ENCODE results near the gene TMEM156. TPM values are rescaled to one million over a fixed set of nuclear protein-coding genes. Genes with fewer than 3 reads are reported as not detected.

Gene TMEM156
- total and polyA plus RNA-seq, 2 experiments from 2014 or later: not detected

DNA sequence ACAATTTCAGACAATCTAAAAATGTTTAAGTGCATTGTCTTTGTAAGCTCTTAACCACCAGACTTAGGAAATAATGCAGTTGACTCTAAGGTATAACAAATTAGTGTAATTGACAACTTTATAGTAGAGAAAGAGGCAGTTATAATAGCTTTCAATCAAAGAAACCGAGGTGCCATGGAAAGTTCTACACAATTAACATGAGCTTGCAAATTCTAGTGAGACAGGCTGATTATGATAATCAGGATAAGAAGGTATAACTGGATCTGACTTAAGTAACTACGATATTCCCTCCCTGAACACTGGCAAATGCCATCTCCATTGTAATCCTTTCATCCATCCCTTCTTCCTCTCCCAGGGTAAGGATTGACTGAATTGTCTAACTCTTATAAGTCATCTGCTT lies 18.4 kb upstream of the TMEM156 start:
- H3K27ac Mint-ChIP-seq: no peak overlapping the region
- Histone ChIP-seq H3K36me3 (ENCODE audit: insufficient read depth) (no peaks in the 10 kb centered on the region), H3K9me2 (ENCODE audit: insufficient read depth) (no peaks in the 10 kb centered on the region), H3F3A (replicated peaks; ENCODE audit: low read depth) (no peaks in the 10 kb centered on the region), H3K4me2 (no peak overlapping the region), H3K79me2 (replicated peaks; ENCODE audit: insufficient read depth) (peaks cover 54% of the 10 kb centered on the region), H3K27me3 (ENCODE audit: insufficient read depth) (no peaks in the 10 kb centered on the region), H2AFZ (no peak overlapping the region), H3K4me3 (no peak overlapping the region), H3K4me1 (ENCODE audit: insufficient read depth) (peaks cover 16% of the 10 kb centered on the region), H4K20me1 (replicated peaks; ENCODE audit: insufficient read depth) (0 out of 2 replicates have a peak, but pooled peaks cover 4% of the 10 kb centered on the region), H3K27ac (ENCODE audit: low read depth) (no peak overlapping the region)
- no peak for DNase-seq (ENCODE audit: low spot score)
- ATAC-seq: no peak
- no peaks in the 10 kb centered on the region for H3K9me3 Mint-ChIP-seq
- TF ChIP-seq JUNB (IDR thresholded peaks at IDR 0.05; ENCODE audit: unreplicated experiment) (no peak), ZNF114 (CRISPR knock-in tag; IDR thresholded peaks at IDR 0.05) (no peak), CREB1 (CRISPR knock-in tag; IDR thresholded peaks at IDR 0.05; ENCODE audit: low read depth) (no peak), ETS1 (IDR thresholded peaks at IDR 0.05) (no peak)
- H3K36me3 Mint-ChIP-seq (ENCODE audit: low read depth): no peaks in the 10 kb centered on the region
- no peaks in the 10 kb centered on the region for H3K27me3 Mint-ChIP-seq (ENCODE audit: insufficient read depth, low read depth, poor library complexity)
- H3K4me3 Mint-ChIP-seq: no peak overlapping the region
- peaks cover 21% of the 10 kb centered on the region for H3K4me1 Mint-ChIP-seq

- no peak overlapping the region for H3K27ac ChIP-seq (ENCODE audit: low read depth)
- peaks cover 41% of the 10 kb centered on the region for H3K79me2 ChIP-seq (replicated peaks; ENCODE audit: insufficient read depth)
- H3K36me3 ChIP-seq (ENCODE audit: insufficient read depth): no peaks in the 10 kb centered on the region
- no peak overlapping the region for H3K4me2 ChIP-seq
- no peak overlapping the region for H2AFZ ChIP-seq
- no peaks in the 10 kb centered on the region for H3F3A ChIP-seq (replicated peaks; ENCODE audit: low read depth)
- Mint-ChIP-seq H3K36me3 (ENCODE audit: low read depth) (no peaks in the 10 kb centered on the region; the same call in 2 of the 3 replicates), H3K27ac (no peak overlapping the region), H3K27me3 (ENCODE audit: insufficient read depth, low read depth, poor library complexity) (peaks cover 5% of the 10 kb centered on the region), H3K4me3 (no peak overlapping the region), H3K9me3 (no peaks in the 10 kb centered on the region), H3K4me1 (peaks cover 22% of the 10 kb centered on the region)
- no peak overlapping the region for H3K4me3 ChIP-seq
- 0 out of 2 replicates have a peak, but pooled peaks cover 4% of the 10 kb centered on the region for H4K20me1 ChIP-seq (replicated peaks; ENCODE audit: insufficient read depth)
- DNase-seq (ENCODE audit: low spot score): no peak
- H3K27me3 ChIP-seq (ENCODE audit: insufficient read depth): no peaks in the 10 kb centered on the region
- H3K9me2 ChIP-seq (ENCODE audit: insufficient read depth): no peaks in the 10 kb centered on the region
- peaks cover 24% of the 10 kb centered on the region for H3K4me1 ChIP-seq (ENCODE audit: insufficient read depth)
- ATAC-seq: no peak
- no peak for TF ChIP-seq EZH2 (IDR thresholded peaks at IDR 0.05; ENCODE audit: low read depth, unreplicated experiment)
- TF ChIP-seq STAT1 (IDR thresholded peaks at IDR 0.05; ENCODE audit: unreplicated experiment): no peak
- TF ChIP-seq, protein P1, sequence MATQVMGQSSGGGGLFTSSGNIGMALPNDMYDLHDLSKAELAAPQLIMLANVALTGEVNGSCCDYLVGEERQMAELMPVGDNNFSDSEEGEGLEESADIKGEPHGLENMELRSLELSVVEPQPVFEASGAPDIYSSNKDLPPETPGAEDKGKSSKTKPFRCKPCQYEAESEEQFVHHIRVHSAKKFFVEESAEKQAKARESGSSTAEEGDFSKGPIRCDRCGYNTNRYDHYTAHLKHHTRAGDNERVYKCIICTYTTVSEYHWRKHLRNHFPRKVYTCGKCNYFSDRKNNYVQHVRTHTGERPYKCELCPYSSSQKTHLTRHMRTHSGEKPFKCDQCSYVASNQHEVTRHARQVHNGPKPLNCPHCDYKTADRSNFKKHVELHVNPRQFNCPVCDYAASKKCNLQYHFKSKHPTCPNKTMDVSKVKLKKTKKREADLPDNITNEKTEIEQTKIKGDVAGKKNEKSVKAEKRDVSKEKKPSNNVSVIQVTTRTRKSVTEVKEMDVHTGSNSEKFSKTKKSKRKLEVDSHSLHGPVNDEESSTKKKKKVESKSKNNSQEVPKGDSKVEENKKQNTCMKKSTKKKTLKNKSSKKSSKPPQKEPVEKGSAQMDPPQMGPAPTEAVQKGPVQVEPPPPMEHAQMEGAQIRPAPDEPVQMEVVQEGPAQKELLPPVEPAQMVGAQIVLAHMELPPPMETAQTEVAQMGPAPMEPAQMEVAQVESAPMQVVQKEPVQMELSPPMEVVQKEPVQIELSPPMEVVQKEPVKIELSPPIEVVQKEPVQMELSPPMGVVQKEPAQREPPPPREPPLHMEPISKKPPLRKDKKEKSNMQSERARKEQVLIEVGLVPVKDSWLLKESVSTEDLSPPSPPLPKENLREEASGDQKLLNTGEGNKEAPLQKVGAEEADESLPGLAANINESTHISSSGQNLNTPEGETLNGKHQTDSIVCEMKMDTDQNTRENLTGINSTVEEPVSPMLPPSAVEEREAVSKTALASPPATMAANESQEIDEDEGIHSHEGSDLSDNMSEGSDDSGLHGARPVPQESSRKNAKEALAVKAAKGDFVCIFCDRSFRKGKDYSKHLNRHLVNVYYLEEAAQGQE (IDR thresholded peaks at IDR 0.05; ENCODE audit: unreplicated experiment): no peak
- no peak for TF ChIP-seq JUNB (IDR thresholded peaks at IDR 0.05; ENCODE audit: unreplicated experiment)
- no peak for TF ChIP-seq EZH2phosphoT487 (IDR thresholded peaks at IDR 0.05; ENCODE audit: unreplicated experiment)
- TF ChIP-seq POLR2AphosphoS5 (IDR thresholded peaks at IDR 0.05; ENCODE audit: low read depth): no peak
- no peak for TF ChIP-seq ZNF114 (CRISPR knock-in tag; IDR thresholded peaks at IDR 0.05)
- no peak for TF ChIP-seq ETS1 (IDR thresholded peaks at IDR 0.05)
- TF ChIP-seq CREB1 (CRISPR knock-in tag; IDR thresholded peaks at IDR 0.05; ENCODE audit: low read depth): no peak
- TF ChIP-seq, protein P2, sequence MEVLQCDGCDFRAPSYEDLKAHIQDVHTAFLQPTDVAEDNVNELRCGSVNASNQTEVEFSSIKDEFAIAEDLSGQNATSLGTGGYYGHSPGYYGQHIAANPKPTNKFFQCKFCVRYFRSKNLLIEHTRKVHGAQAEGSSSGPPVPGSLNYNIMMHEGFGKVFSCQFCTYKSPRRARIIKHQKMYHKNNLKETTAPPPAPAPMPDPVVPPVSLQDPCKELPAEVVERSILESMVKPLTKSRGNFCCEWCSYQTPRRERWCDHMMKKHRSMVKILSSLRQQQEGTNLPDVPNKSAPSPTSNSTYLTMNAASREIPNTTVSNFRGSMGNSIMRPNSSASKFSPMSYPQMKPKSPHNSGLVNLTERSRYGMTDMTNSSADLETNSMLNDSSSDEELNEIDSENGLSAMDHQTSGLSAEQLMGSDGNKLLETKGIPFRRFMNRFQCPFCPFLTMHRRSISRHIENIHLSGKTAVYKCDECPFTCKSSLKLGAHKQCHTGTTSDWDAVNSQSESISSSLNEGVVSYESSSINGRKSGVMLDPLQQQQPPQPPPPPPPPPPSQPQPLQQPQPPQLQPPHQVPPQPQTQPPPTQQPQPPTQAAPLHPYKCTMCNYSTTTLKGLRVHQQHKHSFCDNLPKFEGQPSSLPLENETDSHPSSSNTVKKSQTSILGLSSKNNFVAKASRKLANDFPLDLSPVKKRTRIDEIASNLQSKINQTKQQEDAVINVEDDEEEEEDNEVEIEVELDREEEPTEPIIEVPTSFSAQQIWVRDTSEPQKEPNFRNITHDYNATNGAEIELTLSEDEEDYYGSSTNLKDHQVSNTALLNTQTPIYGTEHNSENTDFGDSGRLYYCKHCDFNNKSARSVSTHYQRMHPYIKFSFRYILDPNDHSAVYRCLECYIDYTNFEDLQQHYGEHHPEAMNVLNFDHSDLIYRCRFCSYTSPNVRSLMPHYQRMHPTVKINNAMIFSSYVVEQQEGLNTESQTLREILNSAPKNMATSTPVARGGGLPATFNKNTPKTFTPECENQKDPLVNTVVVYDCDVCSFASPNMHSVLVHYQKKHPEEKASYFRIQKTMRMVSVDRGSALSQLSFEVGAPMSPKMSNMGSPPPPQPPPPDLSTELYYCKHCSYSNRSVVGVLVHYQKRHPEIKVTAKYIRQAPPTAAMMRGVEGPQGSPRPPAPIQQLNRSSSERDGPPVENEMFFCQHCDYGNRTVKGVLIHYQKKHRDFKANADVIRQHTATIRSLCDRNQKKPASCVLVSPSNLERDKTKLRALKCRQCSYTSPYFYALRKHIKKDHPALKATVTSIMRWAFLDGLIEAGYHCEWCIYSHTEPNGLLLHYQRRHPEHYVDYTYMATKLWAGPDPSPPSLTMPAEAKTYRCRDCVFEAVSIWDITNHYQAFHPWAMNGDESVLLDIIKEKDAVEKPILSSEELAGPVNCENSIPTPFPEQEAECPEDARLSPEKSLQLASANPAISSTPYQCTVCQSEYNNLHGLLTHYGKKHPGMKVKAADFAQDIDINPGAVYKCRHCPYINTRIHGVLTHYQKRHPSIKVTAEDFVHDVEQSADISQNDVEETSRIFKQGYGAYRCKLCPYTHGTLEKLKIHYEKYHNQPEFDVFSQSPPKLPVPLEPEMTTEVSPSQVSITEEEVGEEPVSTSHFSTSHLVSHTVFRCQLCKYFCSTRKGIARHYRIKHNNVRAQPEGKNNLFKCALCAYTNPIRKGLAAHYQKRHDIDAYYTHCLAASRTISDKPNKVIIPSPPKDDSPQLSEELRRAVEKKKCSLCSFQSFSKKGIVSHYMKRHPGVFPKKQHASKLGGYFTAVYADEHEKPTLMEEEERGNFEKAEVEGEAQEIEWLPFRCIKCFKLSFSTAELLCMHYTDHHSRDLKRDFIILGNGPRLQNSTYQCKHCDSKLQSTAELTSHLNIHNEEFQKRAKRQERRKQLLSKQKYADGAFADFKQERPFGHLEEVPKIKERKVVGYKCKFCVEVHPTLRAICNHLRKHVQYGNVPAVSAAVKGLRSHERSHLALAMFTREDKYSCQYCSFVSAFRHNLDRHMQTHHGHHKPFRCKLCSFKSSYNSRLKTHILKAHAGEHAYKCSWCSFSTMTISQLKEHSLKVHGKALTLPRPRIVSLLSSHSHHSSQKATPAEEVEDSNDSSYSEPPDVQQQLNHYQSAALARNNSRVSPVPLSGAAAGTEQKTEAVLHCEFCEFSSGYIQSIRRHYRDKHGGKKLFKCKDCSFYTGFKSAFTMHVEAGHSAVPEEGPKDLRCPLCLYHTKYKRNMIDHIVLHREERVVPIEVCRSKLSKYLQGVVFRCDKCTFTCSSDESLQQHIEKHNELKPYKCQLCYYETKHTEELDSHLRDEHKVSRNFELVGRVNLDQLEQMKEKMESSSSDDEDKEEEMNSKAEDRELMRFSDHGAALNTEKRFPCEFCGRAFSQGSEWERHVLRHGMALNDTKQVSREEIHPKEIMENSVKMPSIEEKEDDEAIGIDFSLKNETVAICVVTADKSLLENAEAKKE (CRISPR knock-in tag; IDR thresholded peaks at IDR 0.05): no peak
These were observed 16.1 kb upstream of the TMEM156 start for GRCh38 chr4:39048311-39048710.
